ENCODE results near the gene C2orf15. TPM values are rescaled to one million over a fixed set of nuclear protein-coding genes. Genes with fewer than 3 reads are reported as not detected.

Gene C2orf15
- total and polyA plus RNA-seq, 2 donors (not counting 1 experiment from before 2014, with no cell fraction given) = 0.09 TPM; not detected in 1

GRCh38 chr2:99150706-99151105 is 9.2 kb downstream of the C2orf15 start:
- TF ChIP-seq CTCF (conservative IDR thresholded peaks at IDR 0.05 in 1 of 2, IDR thresholded peaks at IDR 0.05 in 1 of 2; ENCODE audit: low read depth in 1 of 2, low read length in 2 of 2) (no peak), EZH2 (IDR thresholded peaks at IDR 0.05; ENCODE audit: low read length, missing control alignments) (no peak)
- H3K79me2 ChIP-seq (ENCODE audit: control insufficient read depth, insufficient read depth, low read length) = no peaks in the 10 kb centered on the region
- no peak overlapping the region for H3K9ac ChIP-seq (ENCODE audit: insufficient read depth, low read length)
- no peaks in the 10 kb centered on the region for H3K9me3 ChIP-seq (ENCODE audit: control insufficient read depth, insufficient read depth, low read depth, low read length)
- DNase-seq (ENCODE audit: low read depth in 2 of 2) = peak; percentile 23 to 62
- no peaks in the 10 kb centered on the region for H3K27me3 ChIP-seq (ENCODE audit: control insufficient read depth, insufficient read depth, low read length)
- H2AFZ ChIP-seq (ENCODE audit: low read length) = no peak overlapping the region
- no peaks in the 10 kb centered on the region for H4K20me1 ChIP-seq (ENCODE audit: control insufficient read depth, extremely low read depth, insufficient read depth, low read length)
- no peak overlapping the region for H3K27ac ChIP-seq (ENCODE audit: insufficient read depth, low read length)
- no peaks in the 10 kb centered on the region for H3K4me1 ChIP-seq (ENCODE audit: control insufficient read depth, extremely low read depth, insufficient read depth, low read length)
- H3K4me2 ChIP-seq (ENCODE audit: extremely low read depth, insufficient read depth, low read length) = no peak overlapping the region
- H3K4me3 ChIP-seq (replicated peaks in 1 of 4; ENCODE audit: control extremely low read depth in 1 of 4, insufficient read depth in 1 of 4, low read depth in 3 of 4, low read length in 4 of 4) = no peak overlapping the region
- no peaks in the 10 kb centered on the region for H3K36me3 ChIP-seq (ENCODE audit: control insufficient read depth, insufficient read depth, low read length)

- Histone ChIP-seq H3K9ac (ENCODE audit: insufficient read depth, low read length) (no peak overlapping the region), H3K36me3 (ENCODE audit: control insufficient read depth, insufficient read depth, low read length) (no peaks in the 10 kb centered on the region), H3K4me1 (ENCODE audit: control insufficient read depth, extremely low read depth, insufficient read depth, low read length) (no peaks in the 10 kb centered on the region), H3K4me3 (replicated peaks in 1 of 4; ENCODE audit: control extremely low read depth in 1 of 4, insufficient read depth in 1 of 4, low read depth in 3 of 4, low read length in 4 of 4) (no peak overlapping the region), H3K27ac (ENCODE audit: insufficient read depth, low read length) (no peak overlapping the region), H3K4me2 (ENCODE audit: extremely low read depth, insufficient read depth, low read length) (no peak overlapping the region), H3K79me2 (ENCODE audit: control insufficient read depth, insufficient read depth, low read length) (no peaks in the 10 kb centered on the region), H3K27me3 (ENCODE audit: control insufficient read depth, insufficient read depth, low read length) (no peaks in the 10 kb centered on the region), H4K20me1 (ENCODE audit: control insufficient read depth, extremely low read depth, insufficient read depth, low read length) (no peaks in the 10 kb centered on the region), H3K9me3 (ENCODE audit: control insufficient read depth, insufficient read depth, low read depth, low read length) (no peaks in the 10 kb centered on the region), H2AFZ (ENCODE audit: low read length) (no peak overlapping the region)
- DNase-seq (ENCODE audit: low read depth in 2 of 2) = no peak
- TF ChIP-seq CTCF (conservative IDR thresholded peaks at IDR 0.05 in 1 of 2, IDR thresholded peaks at IDR 0.05 in 1 of 2; ENCODE audit: low read depth in 1 of 2, low read length in 2 of 2) = no peak
- no peak for TF ChIP-seq EZH2 (IDR thresholded peaks at IDR 0.05; ENCODE audit: low read length, missing control alignments)
Measured at GRCh38 chr2:99152199-99152895, 10.8 kb downstream of the C2orf15 start.

GRCh38 chr2:99153921-99154604 is 12.6 kb downstream of the C2orf15 start:
- no peak for TF ChIP-seq EZH2 (IDR thresholded peaks at IDR 0.05; ENCODE audit: low read length, missing control alignments)
- Histone ChIP-seq H3K9me3 (ENCODE audit: control insufficient read depth, insufficient read depth, low read depth, low read length) (no peaks in the 10 kb centered on the region), H3K4me2 (ENCODE audit: extremely low read depth, insufficient read depth, low read length) (peak overlapping the region; percentile 89), H3K4me3 (replicated peaks in 1 of 4; ENCODE audit: control extremely low read depth in 1 of 4, insufficient read depth in 1 of 4, low read depth in 3 of 4, low read length in 4 of 4) (peak overlapping the region; percentile 79 to 97 (median 94)), H3K36me3 (ENCODE audit: control insufficient read depth, insufficient read depth, low read length) (no peaks in the 10 kb centered on the region), H4K20me1 (ENCODE audit: control insufficient read depth, extremely low read depth, insufficient read depth, low read length) (no peaks in the 10 kb centered on the region), H3K4me1 (ENCODE audit: control insufficient read depth, extremely low read depth, insufficient read depth, low read length) (no peaks in the 10 kb centered on the region), H3K9ac (ENCODE audit: insufficient read depth, low read length) (peak overlapping the region; percentile 78), H2AFZ (ENCODE audit: low read length) (peak overlapping the region; percentile 96), H3K27ac (ENCODE audit: insufficient read depth, low read length) (peak overlapping the region; percentile 90), H3K79me2 (ENCODE audit: control insufficient read depth, insufficient read depth, low read length) (no peaks in the 10 kb centered on the region), H3K27me3 (ENCODE audit: control insufficient read depth, insufficient read depth, low read length) (no peaks in the 10 kb centered on the region)
- DNase-seq (ENCODE audit: low read depth in 2 of 2) = peak in 1 of 2 donors; percentile 21
